Measurements from ENCODE around the gene PPP2R3B.
"Not testable (repeated sequence)": the region's sequence is repeated elsewhere in the genome, so short reads cannot be mapped to it uniquely, and the experiment has no call there.

The PPP2R3B gene

DNA sequence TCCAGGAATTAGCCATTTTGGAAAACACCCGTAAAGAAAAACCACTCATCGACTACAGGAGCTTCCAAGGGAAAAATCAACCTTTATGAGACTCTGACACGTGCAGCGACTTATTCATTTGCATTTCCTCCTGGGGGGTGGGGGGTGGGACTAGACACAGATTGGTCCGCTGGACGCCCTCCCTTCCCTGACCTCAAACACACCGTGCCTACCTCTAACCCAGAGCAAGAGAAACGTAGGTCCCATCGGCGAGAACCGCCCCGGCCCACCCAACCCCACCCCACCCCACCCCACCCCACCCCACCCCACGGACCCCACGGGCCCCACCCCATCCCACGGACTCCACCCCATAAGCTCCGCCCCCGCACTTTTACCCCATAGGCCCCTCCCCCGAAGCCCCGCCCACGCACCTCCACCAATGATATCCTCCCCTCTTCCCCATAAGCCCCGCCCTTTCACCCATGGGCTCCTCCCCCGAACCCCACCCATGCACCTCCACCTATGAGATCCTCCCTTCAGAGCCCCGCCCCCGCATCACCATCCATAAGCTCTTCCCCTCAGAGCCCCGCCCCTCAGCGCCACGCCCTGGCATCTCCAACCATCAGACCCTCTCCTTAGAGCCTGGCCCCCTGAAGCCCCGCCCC is 69.2 kb downstream of the PPP2R3B start:
- DNase-seq = no peak

DNA sequence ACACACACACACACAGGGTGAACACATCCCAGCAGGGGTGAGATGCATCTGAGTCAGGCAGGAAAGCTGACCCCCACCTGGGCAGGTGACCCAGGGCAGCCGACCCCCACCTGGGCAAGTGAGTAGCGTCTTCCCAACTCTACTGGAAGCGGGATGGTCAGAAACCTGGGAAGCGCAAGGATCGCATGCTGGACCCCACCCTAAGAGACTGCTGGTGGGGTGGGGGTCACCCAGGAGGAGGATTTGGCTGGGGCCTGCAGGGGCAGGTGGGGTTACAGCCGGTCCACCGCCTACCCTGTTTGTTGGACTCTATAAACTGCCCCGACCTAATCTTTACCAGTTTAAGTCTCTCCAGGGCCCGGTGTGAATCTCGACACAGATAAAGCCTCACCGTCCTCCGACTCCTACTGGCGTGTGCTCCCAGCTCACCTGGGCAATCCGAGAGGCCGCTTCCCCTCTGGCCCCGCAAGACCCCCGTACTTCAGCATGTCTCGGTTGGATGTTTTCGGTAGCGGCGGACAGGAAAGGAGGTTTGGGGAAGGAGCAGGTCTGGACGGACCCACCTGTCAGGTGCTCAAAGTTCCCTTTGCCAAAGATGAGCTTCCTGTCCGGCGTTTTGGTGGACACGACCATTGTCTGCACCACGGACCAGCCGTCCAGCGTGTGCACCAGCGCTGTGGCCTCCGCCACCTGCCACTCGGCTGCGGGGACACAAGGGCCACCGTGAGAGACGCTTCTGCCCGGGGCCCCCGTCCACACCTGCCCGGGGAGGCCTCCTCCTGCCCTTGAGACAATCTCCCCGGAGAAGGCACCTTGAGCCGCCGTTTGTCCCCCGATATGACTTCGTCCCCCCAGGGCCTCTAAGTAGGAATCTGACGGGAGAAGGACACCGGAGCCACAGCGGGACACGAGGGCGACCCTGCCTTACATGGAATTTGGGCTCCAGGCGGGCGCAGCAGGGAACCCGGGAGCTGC is 70.1 kb downstream of the PPP2R3B start:
- no peak for DNase-seq

DNA sequence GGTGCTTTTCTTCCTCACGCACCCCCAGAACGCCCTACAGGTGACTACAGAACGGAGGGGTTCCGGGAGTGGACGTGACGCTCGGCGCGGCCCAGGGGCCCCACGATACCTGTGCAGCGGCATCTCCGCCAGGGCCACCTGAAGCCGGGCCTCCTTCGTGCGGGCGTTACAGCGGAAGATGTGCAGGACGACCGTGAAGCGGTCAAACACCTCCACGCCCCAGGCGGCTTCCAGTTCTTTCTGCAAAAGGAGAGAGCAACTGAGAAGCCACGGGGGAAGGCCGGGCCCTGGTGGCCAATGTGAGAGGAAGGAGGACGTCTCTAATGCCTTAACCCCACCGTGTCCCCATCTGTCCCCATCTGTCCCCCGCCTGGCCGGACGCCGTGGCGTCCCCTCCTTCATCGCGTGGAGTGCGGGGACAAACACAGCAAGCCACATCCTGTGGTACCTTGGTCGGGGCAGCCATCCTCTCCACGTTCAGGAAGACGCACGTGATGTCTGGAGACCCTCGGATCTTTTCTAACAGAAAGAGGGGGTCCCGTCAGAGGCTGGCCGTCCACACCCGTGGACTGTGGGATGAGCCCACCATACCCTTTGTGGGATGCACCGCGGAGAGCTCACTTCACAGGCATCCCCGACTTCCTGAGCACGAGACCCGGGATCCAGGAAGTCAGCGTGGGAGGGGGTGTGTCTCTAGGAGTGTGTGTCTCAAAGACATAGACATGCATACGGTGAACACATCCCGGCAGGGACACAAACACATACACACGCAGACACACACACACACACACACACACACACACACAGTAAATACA is 71.7 kb downstream of the PPP2R3B start:
- no peak for DNase-seq

DNA sequence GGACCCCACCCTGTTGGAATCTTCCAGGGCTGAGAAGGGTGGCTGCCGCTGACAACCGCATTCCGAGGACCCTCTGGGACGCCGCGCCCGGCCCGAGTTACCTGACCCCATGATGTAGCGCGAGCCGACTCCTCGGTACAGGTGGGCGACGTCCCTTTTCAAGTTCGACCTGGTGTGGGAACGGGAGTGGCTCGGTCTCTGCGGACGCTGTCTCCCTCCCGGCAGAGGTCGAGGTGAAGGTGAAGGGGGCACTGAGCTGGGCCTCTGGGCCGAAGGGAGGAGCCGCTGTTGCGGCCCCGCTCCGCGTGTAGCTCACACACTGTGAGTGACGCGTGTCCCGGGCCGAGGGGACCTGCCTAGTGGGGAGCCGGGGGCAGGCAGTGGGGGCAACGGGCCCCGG is 72.7 kb downstream of the PPP2R3B start:
- no peak for DNase-seq

DNA sequence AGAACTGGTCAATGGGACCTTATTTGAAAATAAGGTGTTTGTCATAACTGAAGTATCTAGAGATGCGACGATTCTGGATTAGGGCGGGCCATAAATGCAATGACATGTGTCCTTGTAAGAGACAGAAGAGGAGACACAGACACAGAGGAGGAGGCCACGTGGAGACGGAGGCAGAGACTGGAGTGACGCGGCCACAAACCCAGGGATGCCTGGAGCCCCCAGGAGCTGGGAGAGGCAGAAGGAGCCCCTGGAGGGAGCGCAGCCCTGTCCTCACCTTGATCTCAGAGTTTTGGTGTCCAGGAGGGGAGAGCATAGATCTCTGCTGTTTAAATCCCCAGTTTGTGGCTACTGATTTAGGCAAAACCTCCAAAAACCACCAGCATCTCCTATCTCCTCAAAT is 73.2 kb downstream of the PPP2R3B start:
- DNase-seq = no peak

DNA sequence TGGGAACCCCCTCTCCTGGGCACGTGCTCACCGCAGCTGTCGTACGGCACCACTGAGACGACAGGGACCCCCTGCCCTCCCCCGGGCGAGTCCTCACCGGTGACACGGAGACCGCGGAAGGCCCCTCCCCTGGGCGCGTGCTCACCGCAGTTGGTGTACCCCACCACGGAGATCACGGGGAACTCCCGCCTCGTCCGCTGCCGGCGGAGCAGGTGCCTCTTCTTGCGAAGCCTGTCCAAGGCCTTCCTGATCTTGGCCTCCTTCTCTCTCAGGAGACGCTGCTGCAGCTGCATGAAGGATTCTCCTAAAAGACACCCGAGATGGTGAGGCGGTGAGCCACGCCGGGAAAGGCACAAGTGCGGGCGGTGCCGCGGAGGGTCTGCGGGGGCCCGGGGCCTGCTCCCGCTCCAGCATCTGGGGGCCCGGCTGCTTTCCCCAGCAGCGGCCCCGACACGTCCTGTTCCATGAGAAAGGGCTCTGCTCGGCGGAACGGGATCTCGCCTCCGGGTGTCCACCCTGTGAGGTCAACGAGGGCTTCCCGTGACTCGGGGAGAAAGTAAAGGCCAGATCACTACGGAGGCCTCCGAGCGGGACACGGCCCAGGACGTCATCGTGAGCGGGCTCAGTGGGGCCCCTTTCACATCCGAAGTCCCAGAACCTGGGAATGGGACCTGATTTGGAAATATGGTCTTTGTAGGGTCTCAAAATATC is 73.9 kb downstream of the PPP2R3B start:
- DNase-seq = no peak

DNA sequence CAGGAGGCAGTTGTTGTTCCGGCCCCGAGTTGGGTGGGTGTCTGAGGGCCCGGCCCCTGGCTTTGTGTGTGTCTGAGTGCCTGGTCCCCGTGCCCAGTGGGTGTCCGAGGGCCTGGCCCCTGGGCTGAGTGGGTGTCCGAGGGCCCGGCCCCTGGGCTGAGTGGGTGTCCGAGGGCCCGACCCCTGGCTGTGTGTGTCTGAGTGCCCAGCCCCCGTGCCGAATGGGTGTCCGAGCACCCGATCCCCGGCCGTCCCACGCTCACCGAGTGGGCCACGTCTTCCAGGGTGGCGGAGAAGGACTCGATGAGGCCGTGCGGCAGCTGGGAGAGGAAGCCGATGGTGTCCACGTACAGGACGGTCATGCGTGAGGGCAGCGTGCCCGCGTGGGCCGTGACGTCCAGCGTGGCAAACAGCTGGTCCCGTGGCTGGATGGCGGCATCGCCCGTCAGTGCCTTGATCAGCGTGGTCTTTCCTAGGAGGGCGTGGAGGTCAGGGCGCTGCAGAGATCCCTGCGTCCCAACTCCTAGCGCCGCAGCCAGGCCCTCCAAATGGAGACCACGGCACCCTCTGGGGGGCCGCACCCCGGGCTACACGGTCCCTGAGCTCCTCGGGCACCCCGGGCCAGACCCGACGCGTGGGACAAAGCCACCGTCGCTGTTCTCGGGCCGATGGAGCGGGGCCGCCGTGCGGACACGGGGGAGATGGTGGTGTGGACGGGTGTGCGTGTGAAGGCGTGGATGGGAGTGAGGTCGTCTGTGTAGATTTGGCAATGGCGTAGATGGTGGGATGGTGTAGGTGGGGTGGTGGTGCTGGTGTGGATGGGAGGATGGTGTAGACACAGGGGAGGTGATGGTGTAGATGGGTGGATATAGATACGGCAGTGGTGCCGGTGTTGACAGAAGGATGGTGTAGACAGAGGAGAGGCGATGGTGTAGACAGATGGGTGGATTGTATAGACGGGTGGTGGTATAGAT is 75.3 kb downstream of the PPP2R3B start:
- no peak for DNase-seq

DNA sequence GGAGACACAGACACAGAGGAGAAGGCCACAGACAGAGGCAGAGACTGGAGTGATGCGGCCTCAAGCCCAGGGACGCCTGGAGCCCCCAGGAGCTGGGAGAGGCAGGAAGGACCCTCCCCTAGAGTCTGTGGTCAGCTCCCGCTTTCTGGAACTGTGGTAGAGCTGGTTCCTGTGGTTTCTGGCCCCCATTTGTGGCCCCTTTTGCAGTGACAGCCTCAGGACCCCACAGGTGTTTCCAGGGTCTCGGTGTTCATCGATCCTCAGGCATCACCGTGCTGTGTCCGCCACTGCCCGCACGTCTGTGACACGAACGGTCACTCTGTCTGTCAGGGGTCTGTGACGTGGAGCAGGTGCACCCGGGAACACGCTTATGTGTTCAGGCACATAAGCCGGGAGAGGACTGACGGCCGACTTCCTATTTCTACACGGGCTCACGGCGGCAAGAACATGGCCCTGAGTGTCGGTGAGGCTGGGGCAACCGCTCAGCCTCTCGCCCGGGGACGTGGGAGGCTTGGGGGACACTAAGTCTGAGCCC is 76.0 kb downstream of the PPP2R3B start:
- no peak for DNase-seq

DNA sequence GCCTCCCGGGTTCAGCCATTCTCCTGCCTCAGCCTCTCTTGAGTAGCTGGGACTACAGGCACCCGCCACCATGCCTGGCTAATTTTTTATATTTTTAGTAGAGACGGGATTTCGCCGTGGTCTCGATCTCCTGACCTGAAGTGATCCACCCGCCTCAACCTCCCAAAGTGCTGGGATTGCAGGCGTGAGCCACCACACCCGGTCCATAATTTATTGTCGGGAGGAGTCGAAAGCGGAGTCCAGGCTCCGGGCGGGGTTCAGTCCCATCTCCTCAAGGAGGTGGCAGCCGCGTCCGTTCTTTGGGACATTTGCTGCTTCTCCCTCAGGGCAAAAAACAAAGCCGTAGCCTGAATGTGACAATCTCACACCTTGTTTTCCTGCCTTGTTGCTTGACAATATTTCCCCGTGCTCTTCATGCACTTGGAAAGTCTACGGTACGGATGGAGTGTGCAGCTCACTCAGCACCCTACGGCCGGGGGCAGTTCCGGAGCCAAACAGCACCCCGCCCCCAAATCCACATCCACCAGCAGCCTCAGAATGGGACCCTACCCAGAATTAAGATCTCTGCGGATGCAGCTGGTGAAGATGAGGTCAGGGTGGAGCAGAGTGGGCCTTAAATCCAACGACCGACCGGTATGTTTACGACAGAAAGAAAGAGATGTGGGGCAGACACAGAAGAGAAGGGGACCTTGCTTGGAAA is 77.7 kb downstream of the PPP2R3B start:
- no peak for DNase-seq

DNA sequence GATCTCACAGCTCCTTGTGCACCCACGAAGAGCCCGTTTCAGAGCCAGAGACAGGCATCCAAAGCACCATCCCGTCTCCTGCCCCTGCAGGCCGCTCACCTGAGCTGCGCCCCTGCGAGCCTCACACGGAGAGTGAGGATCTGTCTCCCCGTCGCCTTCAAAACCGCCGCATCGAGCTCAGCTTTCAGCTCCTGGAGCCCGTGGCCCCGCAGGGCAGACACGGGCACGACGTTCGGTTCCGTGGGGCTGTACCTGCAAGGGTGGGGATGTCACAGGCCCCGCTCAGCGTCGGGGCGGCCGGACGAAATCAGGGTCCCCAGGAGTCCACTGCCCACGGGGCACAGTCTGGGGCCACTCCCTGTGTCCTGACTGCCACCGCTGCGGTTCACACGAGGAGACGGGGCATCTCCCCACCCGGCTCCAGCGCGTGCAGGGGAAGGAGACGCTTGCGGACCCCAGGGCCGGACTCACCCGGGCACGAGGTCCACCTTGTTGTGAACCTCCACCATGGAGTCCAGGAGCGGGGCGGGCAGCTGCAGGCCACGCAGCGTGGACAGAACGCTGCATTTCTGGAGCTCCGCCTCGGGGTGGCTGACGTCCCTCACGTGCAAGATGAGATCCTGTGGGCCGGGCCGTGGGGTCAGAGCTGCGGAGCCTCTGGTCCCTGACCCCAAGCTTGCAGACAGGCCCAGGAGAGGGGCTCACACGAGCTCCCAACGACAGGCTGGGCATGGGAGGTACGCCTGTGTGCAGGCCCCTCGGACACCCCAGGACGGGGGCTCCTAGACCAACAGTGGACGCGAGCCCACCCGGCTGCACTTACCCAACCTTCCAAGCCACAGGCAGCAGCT is 79.2 kb downstream of the PPP2R3B start:
- no peak for DNase-seq

DNA sequence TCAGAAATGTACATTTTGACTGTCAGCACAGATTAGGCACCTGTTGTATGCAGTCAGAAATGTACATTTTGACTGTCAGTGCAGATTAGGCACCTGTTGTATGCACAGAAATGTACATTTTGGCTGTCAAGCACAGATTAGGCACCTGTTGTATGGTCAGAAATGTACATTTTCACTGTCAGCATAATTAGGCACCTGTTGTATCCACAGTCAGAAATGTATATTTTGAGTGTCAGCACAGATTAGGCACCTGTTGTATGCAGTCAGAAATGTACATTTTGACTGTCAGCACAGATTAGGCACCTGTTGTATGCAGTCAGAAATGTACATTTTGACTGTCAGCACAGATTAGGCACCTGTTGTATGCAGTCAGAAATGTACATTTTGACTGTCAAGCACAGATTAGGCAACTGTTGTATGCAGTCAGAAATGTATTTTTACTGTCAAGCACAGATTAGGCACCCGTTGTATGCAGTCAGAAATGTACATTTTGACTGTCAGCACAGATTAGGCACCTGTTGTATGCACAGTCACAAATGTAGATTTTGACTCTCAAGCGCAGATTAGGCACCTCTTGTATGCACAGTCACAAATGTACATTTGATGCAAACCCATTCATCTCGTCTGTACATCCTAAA is 80.0 kb downstream of the PPP2R3B start:
- not testable (repeated sequence) for DNase-seq

DNA sequence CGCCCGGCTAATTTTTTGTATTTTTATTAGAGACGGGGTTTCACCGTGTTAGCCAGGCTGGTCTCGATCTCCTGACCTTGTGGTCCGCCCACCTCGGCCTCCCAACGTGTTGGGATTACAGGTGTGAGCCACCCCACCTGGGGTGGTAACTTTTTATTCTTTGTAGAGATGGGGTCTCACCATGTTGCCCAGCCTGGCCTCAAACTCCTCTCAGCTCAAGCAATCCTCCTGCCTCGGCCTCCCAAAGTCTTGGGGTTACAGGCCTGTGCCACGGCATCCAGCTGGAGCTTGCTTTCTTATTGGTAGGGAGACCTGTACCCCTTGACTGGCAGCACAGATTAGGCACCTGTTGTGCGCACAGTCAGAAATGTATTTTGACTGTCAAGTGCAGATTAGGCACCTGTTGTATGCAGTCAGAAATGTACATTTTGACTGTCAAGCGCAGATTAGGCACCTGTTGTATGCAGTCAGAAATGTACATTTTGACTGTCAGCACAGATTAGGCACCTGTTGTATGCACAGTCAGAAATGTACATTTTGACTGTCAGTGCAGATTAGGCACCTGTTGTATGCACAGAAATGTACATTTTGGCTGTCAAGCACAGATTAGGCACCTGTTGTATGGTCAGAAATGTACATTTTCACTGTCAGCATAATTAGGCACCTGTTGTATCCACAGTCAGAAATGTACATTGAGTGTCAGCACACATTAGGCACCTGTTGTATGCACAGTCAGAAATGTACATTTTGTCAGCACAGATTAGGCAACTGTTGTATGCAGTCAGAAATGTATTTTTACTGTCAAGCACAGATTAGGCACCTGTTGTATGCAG is 80.7 kb downstream of the PPP2R3B start:
- DNase-seq = not testable (repeated sequence)

DNA sequence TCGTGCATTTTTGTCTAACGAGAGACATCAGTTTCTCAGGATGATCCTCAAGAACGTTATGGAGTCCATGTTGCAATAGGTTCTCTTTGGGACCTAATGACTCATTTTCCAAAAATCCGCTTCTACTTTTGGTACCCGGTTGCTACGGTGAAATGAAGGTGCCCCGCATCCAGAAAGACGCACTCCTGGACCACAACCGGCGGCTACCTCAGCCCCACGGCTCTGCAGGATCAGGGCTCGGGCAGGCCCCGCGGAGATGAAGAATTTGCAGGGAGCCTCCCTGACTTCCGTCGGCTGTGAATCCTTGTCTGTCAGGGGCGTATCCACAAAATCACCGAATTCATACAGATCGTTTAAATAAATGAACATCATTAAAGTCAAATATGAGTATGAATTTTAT is 83.7 kb downstream of the PPP2R3B start:
- no peak for DNase-seq

DNA sequence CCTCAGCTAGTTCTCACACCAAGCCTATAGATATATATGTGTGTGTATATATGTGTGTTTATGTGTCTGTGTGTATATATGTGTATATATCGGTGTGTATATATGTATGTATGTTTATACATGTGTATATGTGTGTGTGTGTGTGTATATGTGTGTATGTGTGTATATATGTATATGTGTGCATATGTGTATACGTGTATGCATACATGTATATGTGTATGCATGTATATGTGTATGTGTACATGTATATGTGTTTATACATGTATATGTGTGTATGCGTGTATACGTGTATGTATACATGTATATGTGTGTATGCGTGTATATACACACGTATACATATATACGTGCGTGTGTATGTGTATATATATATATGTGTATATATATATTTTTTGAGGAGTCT is 86.4 kb downstream of the PPP2R3B start:
- no peak for DNase-seq

DNA sequence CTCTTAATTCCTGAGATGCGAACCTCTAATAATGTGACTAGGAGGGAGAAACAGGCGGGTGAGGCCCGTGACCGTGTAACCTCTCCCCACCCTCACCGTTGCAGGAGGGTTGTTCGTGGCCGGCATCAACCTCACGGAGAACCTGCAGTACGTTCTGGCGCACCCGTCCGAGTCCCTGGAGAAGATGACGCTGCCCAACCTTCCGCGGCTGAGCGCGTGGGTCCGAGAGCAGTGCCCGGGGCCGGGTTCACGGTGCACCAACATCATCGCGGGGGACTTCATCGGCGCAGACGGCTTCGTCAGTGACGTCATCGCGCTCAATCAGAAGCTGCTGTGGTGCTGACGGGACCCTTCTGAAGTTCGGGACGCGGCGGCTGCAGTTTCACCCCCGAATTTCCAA is 87.7 kb downstream of the PPP2R3B start:
- DNase-seq = no peak

DNA sequence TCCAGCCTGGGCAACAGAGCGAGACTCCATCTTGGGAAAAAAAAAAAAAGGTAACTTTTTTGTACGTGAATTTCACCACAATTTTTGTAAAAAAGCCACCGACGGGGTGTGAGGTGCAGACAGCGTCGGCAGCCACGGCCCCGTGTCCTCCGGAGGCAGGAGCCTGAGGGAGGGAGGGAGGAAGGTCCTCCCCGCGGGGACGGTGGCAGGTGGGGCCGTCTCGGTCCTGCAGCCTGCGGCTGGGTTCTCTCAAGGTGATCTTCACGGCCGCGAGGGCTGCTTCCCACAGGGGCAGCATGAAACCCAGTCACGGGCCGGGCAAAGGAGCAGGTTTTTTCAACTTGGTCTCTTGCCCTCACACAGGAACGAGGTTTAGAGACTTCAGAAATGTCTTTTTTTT is 91.6 kb downstream of the PPP2R3B start:
- no peak for DNase-seq

DNA sequence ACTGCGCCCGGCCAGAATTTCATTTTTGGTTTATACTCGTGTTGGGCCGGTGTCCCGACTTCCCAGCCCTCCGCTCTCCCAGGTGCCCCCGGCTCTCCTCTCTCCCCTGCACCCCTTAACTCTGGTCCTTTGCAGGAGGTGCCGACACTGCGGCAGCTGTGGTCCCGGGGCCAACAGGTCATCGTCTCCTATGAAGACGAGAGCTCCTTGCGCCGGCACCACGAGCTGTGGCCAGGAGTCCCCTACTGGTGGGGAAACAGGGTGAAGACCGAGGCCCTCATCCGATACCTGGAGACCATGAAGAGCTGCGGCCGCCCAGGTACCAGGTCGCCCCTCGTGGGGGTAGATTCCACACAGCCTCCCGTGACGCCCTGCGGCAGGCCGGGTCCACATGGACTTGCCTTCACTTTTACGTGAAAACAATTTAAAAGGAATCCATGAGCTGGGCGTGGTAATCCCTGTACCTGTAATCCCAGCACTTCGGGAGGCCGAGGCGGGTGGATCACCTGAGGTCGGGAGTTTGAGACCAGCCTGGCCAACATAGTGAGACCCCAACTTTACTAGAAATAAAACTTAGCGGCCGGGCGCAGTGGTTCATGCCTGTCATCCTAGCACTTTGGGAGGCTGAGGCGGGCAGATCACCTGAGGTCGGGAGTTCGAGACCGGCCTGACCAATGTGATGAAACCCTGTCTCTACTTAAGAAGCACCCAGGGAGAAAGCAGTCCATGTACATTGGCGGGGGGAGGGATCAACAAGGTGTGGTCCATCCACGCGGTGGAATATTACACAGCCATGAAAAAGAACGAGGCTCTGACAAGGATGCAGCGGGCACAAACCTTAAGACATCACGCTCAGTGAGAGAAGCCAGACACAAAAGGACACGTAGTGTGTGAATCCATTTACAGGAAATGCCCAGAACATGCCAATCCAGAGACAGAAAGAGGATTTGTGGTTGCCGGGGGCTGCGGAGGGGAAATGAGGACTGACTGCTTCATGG is 93.5 kb downstream of the PPP2R3B start:
- no peak for DNase-seq
